Caco-2 (cell line): ENCODE data around the gene DGKI. TPM values are rescaled to one million over a fixed set of nuclear protein-coding genes. Genes with fewer than 3 reads are reported as not detected.

Source experiments
- BruUV-seq: library from RNA; stranded (reverse); fragments of 400-500 nt; replicated peaks from 2 replicates; lab custom pipeline; 2021; lab: Mats Ljungman, UMichigan
- CTCF ChIA-PET: fragments of 300-600 bp; sonication (Branson Sonifier 250); formaldehyde crosslinking; loops from one replicate; lab custom pipeline; 2022; ENCODE audit warnings: antibody characterized with exemption; lab: Charles Lee
- POLR2A ChIA-PET: fragments of 300-600 bp; sonication (Branson Sonifier 250); formaldehyde crosslinking; loops from one replicate; lab custom pipeline; 2022; ENCODE audit warnings: antibody characterized with exemption; lab: Charles Lee
- DNase-seq, 2 experiments: peaks; one replicate each; pipeline versions ENCODE4 v3.0.0 to v3.0.0-alpha.2; 2020 to 2022
- H3K27me3 ChIP-seq: replicated peaks from 2 replicates; pipeline ENCODE4 v1.6.0; 2011; ENCODE audit warnings: low read length; ENCODE audit not compliant: control insufficient read depth, insufficient read depth
- H3K36me3 ChIP-seq: 2 replicates; pipeline ENCODE4 v1.5.1; 2011; ENCODE audit warnings: low read length; ENCODE audit not compliant: control insufficient read depth, insufficient read depth
- H3K4me1 ChIP-seq: fragments of 250-450 bp; sonication (Bioruptor Pico); 2 replicates; pipeline ENCODE4 v1.5.1; 2020; ENCODE audit warnings: mild to moderate bottlenecking
- H3K4me3 ChIP-seq: 2 replicates; pipeline ENCODE4 v1.5.1; 2011; ENCODE audit warnings: low read depth, mild to moderate bottlenecking, control low read depth, low read length
- H3K9me3 ChIP-seq: fragments of 250-450 bp; sonication (Bioruptor Pico); 2 replicates; pipeline ENCODE4 v1.5.1; 2020; ENCODE audit warnings: mild to moderate bottlenecking, moderate library complexity
- H3K27ac Mint-ChIP-seq: one replicate; pipeline ENCODE4 v1.8.0; 2022; ENCODE audit warnings: mixed read lengths; ENCODE audit not compliant: unreplicated experiment
- H3K27me3 Mint-ChIP-seq: one replicate; pipeline ENCODE4 v1.8.0; 2022; ENCODE audit warnings: mixed read lengths; ENCODE audit not compliant: insufficient read depth, unreplicated experiment
- H3K36me3 Mint-ChIP-seq: one replicate; pipeline ENCODE4 v1.8.0; 2022; ENCODE audit warnings: mild to moderate bottlenecking, mixed read lengths; ENCODE audit not compliant: insufficient read depth, unreplicated experiment
- H3K4me1 Mint-ChIP-seq: one replicate; pipeline ENCODE4 v1.8.0; 2022; ENCODE audit warnings: low read depth, mixed read lengths; ENCODE audit not compliant: unreplicated experiment
- H3K4me3 Mint-ChIP-seq: one replicate; pipeline ENCODE4 v1.8.0; 2022; ENCODE audit warnings: mild to moderate bottlenecking, moderate library complexity, mixed read lengths; ENCODE audit not compliant: unreplicated experiment
- H3K9me3 Mint-ChIP-seq: one replicate; pipeline ENCODE4 v1.8.0; 2022; ENCODE audit warnings: mixed read lengths; ENCODE audit not compliant: unreplicated experiment
- CTCF ChIP-seq, 2 experiments: fragments of 200-600 bp in 1 of 2; IDR thresholded peaks; 1 replicate in 1 of 2; 2 replicates in 1 of 2; pipeline versions ENCODE4 v1.5.1 to v1.8.0; 2011 to 2022; ENCODE audit warnings: antibody characterized with exemption in 1 of 2, control low read depth in 1 of 2, inconsistent platforms in 1 of 2, low read depth in 1 of 2, low read length in 1 of 2, mild to moderate bottlenecking in 1 of 2, moderate library complexity in 1 of 2; ENCODE audit not compliant: insufficient read depth in 1 of 2, severe bottlenecking in 1 of 2, unreplicated experiment in 1 of 2
- intact Hi-C: fragments of 100-400 bp; cut with micrococcal nuclease; formaldehyde crosslinking; loops from one replicate; pipeline ENCODE4 v1.10.0; 2022; ENCODE audit not compliant: unreplicated experiment
- total RNA-seq: library from RNA; stranded (reverse); gene quantifications from 2 replicates; pipeline ENCODE4 v1.2.3, GENCODE V29; 2022

Gene DGKI
- total RNA-seq, 1 experiment from 2014 or later, result 0.84 TPM

GRCh38 chr7:137642031-137642430 is 204.7 kb downstream of the DGKI start:
- no peak for TF ChIP-seq CTCF (IDR thresholded peaks at IDR 0.05; ENCODE audit: insufficient read depth in 1 of 2, low read depth in 1 of 2, low read length in 1 of 2, severe bottlenecking in 1 of 2, unreplicated experiment in 1 of 2)
- Histone ChIP-seq H3K4me3 (no peak overlapping the region), H3K27me3 (no peaks in the 10 kb centered on the region), H3K9me3 (no peaks in the 10 kb centered on the region), H3K36me3 (no peaks in the 10 kb centered on the region), H3K4me1 (no peaks in the 10 kb centered on the region)
- ChIA-PET CTCF (no interaction called here), POLR2A (no interaction called here)
- no peaks in the 10 kb centered on the region for H3K9me3 Mint-ChIP-seq
- no TSS peak for BruUV-seq
- H3K27me3 Mint-ChIP-seq, result peaks cover 5% of the 10 kb centered on the region
- H3K4me1 Mint-ChIP-seq, result no peaks in the 10 kb centered on the region
- intact Hi-C loops, result no loop called here
- no peak for DNase-seq
- H3K36me3 Mint-ChIP-seq, result peaks cover under 1% of the 10 kb centered on the region
- H3K4me3 Mint-ChIP-seq, result no peak overlapping the region
- no peak overlapping the region for H3K27ac Mint-ChIP-seq

- TF ChIP-seq CTCF (IDR thresholded peaks at IDR 0.05; ENCODE audit: insufficient read depth in 1 of 2, low read depth in 1 of 2, low read length in 1 of 2, severe bottlenecking in 1 of 2, unreplicated experiment in 1 of 2), result no peak
- Histone ChIP-seq H3K4me1 (no peaks in the 10 kb centered on the region), H3K4me3 (no peak overlapping the region), H3K27me3 (no peaks in the 10 kb centered on the region), H3K9me3 (no peaks in the 10 kb centered on the region), H3K36me3 (no peaks in the 10 kb centered on the region)
- intact Hi-C loops, result no loop called here
- Mint-ChIP-seq H3K27me3 (peaks cover 18% of the 10 kb centered on the region), H3K9me3 (no peaks in the 10 kb centered on the region), H3K4me3 (no peak overlapping the region), H3K36me3 (peaks cover 5% of the 10 kb centered on the region), H3K4me1 (no peaks in the 10 kb centered on the region), H3K27ac (no peak overlapping the region)
- BruUV-seq, result no TSS peak
- POLR2A ChIA-PET, result no interaction called here
- DNase-seq, result no peak
- CTCF ChIA-PET, result no interaction called here
Measured at GRCh38 chr7:137636376-137636775, 210.4 kb downstream of the DGKI start.

- BruUV-seq, result no TSS peak
- POLR2A ChIA-PET, result no interaction called here
Measured at GRCh38 chr7:137635874-137636273, 210.9 kb downstream of the DGKI start.

More at GRCh38 chr7:137635874-137636273, 210.9 kb downstream of the DGKI start:
- Mint-ChIP-seq H3K27ac (no peak overlapping the region), H3K4me3 (no peak overlapping the region), H3K9me3 (no peaks in the 10 kb centered on the region), H3K4me1 (no peaks in the 10 kb centered on the region), H3K36me3 (peaks cover 5% of the 10 kb centered on the region), H3K27me3 (peaks cover 21% of the 10 kb centered on the region)
- Histone ChIP-seq H3K4me1 (no peaks in the 10 kb centered on the region), H3K9me3 (no peaks in the 10 kb centered on the region), H3K4me3 (no peak overlapping the region), H3K36me3 (no peaks in the 10 kb centered on the region), H3K27me3 (no peaks in the 10 kb centered on the region)
- intact Hi-C loops, result no loop called here
- DNase-seq, result no peak
- CTCF ChIA-PET, result no interaction called here
- no peak for TF ChIP-seq CTCF (IDR thresholded peaks at IDR 0.05; ENCODE audit: insufficient read depth in 1 of 2, low read depth in 1 of 2, low read length in 1 of 2, severe bottlenecking in 1 of 2, unreplicated experiment in 1 of 2)
